Lower leg skin (tissue), 4 donors: ENCODE results near the gene EMSY. TPM values are rescaled to one million over a fixed set of nuclear protein-coding genes. Genes with fewer than 3 reads are reported as not detected.

Experiments used
- DNase-seq, 2 donors: peaks; one replicate each; pipeline ENCODE4 v3.0.0-alpha.2; 2019; ENCODE audit warnings: low spot score in 2 of 2
- H3K4me3 ChIP-seq: fragments of 200-600 bp; sonication (generic); 2 replicates; pipeline ENCODE4 v1.5.1; 2017; ENCODE audit warnings: mild to moderate bottlenecking, low read depth; ENCODE audit not compliant: poor library complexity, severe bottlenecking
- CTCF ChIP-seq, 3 donors: fragments of 450-650 bp; IDR thresholded peaks; one replicate each; pipeline ENCODE4 v1.5.1; 2016; ENCODE audit warnings: antibody characterized with exemption in 3 of 3, mild to moderate bottlenecking in 3 of 3, moderate library complexity in 2 of 3
- POLR2A ChIP-seq, 2 donors: fragments of 450-650 bp; IDR thresholded peaks; one replicate each; pipeline ENCODE4 v1.6.1; 2016 to 2017; ENCODE audit warnings: antibody characterized with exemption in 2 of 2, mild to moderate bottlenecking in 1 of 2, moderate library complexity in 1 of 2
- whole genome bisulfite sequencing, 2 donors: methylation state at CpG; one replicate each; pipeline ENCODE4 v1.1.5; 2018; 5-methylcytosine and 5-hydroxymethylcytosine counted together
- intact Hi-C: fragments of 100-400 bp; cut with DNase I; formaldehyde crosslinking; loops from one replicate; pipeline ENCODE4 v1.15.0; 2023; ENCODE audit warnings: low total_unique reads
- total RNA-seq, 4 donors: library from RNA; depleted of rRNA; stranded (reverse); fragments of >200 nt; gene quantifications; one replicate each; pipeline ENCODE4 v1.1.0, GENCODE V29; 2016

EMSY gene
- total RNA-seq, 4 donors from 2014 or later, result 12.8 to 45.0 (median 14.7) TPM

- intact Hi-C loops, result no loop called here
- WGBS, 2 donors, result 0 to 1% methylated on average over 49 to 56 of the region's 56 CpGs
- DNase-seq, result peak; percentile 72 to 94
- peak overlapping the region; percentile 91 for H3K4me3 ChIP-seq
- TF ChIP-seq POLR2A (IDR thresholded peaks at IDR 0.05) (no peak), CTCF (IDR thresholded peaks at IDR 0.05) (no peak)
Observed at GRCh38 chr11:76445121-76446084, 585 bp downstream of the EMSY start.

GRCh38 chr11:76448506-76448905, 3.7 kb downstream of the EMSY start:
- TF ChIP-seq POLR2A (IDR thresholded peaks at IDR 0.05) (no peak), CTCF (IDR thresholded peaks at IDR 0.05) (no peak)
- 50 to 63% methylated on average over 2 of the region's 2 CpGs for whole genome bisulfite sequencing, 2 donors
- H3K4me3 ChIP-seq, result no peak overlapping the region
- no peak for DNase-seq
- intact Hi-C loops, result no loop called here

GRCh38 chr11:76453248-76453647, 8.4 kb downstream of the EMSY start:
- no peak overlapping the region for H3K4me3 ChIP-seq
- DNase-seq, result no peak
- intact Hi-C loops, result no loop called here
- WGBS, 2 donors, result 87 to 90% methylated on average over 6 of the region's 6 CpGs
- TF ChIP-seq POLR2A (IDR thresholded peaks at IDR 0.05) (no peak), CTCF (IDR thresholded peaks at IDR 0.05) (no peak)

GRCh38 chr11:76455331-76455730, 10.5 kb downstream of the EMSY start:
- DNase-seq, result no peak

GRCh38 chr11:76455931-76456330, 11.1 kb downstream of the EMSY start:
- TF ChIP-seq POLR2A (IDR thresholded peaks at IDR 0.05), result no peak
- no peak for TF ChIP-seq CTCF (IDR thresholded peaks at IDR 0.05)
- DNase-seq, result no peak
- no peak overlapping the region for H3K4me3 ChIP-seq
- intact Hi-C loops, result no loop called here

More at GRCh38 chr11:76455331-76455730, 10.5 kb downstream of the EMSY start:
- H3K4me3 ChIP-seq, result no peak overlapping the region
- no peak for TF ChIP-seq POLR2A (IDR thresholded peaks at IDR 0.05)
- TF ChIP-seq CTCF (IDR thresholded peaks at IDR 0.05), result no peak
- 66 to 68% methylated on average over 2 of the region's 2 CpGs for WGBS, 2 donors
- intact Hi-C loops, result no loop called here
